ENCODE results near the gene MN1. TPM values are rescaled to one million over a fixed set of nuclear protein-coding genes. Genes with fewer than 3 reads are reported as not detected.

Gene MN1
- total RNA-seq, 4 donors from 2014 or later = 1.7 to 7.0 (median 2.4) TPM

- TF ChIP-seq POLR2A (IDR thresholded peaks at IDR 0.05) (no peak), CTCF (IDR thresholded peaks at IDR 0.05) (no peak)
- no peak overlapping the region for H3K4me3 ChIP-seq (ENCODE audit: low read depth, poor library complexity, severe bottlenecking)
- DNase-seq (ENCODE audit: low spot score in 2 of 2) = no peak
- WGBS, 2 donors = 89 to 95% methylated on average over 15 of the region's 15 CpGs
- intact Hi-C loops (cut with DNase I; ENCODE audit: low total_unique reads) = no loop called here
Observed at GRCh38 chr22:27765706-27766291, 35.8 kb downstream of the MN1 start.

- WGBS, 2 donors = 92 to 96% methylated on average over 3 of the region's 3 CpGs
- H3K4me3 ChIP-seq (ENCODE audit: low read depth, poor library complexity, severe bottlenecking) = no peak overlapping the region
- intact Hi-C loops (cut with DNase I; ENCODE audit: low total_unique reads) = no loop called here
- no peak for DNase-seq (ENCODE audit: low spot score in 2 of 2)
- no peak for TF ChIP-seq POLR2A (IDR thresholded peaks at IDR 0.05)
- TF ChIP-seq CTCF (IDR thresholded peaks at IDR 0.05) = no peak
Observed at GRCh38 chr22:27764722-27765236, 36.8 kb downstream of the MN1 start.

DNA sequence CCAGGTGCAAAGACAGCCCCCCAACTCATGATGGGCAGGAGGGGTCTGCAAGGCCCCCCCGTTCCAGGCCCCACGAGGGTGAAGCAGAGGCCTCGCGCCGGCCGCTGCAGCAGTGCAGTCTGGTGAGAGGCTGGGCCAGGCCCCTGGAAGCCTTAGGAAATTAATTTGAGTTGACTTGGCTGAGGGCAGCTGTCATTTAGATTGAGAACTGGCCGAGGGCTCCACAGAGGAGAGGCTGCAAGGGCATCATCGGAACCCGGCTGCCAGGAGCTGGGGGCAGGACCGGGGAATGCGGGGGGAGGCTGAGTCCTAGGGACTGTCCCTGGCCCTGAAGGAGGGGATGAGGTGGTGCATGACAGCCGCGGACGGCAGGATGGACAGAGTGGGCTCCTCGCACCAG, 39.9 kb downstream of the MN1 start:
- no peak overlapping the region for H3K4me3 ChIP-seq (ENCODE audit: low read depth, poor library complexity, severe bottlenecking)
- WGBS, 2 donors = 64 to 66% methylated on average over 15 of the region's 15 CpGs
- intact Hi-C loops (cut with DNase I; ENCODE audit: low total_unique reads) = no loop called here
- no peak for TF ChIP-seq CTCF (IDR thresholded peaks at IDR 0.05)
- no peak for DNase-seq (ENCODE audit: low spot score in 2 of 2)

DNA sequence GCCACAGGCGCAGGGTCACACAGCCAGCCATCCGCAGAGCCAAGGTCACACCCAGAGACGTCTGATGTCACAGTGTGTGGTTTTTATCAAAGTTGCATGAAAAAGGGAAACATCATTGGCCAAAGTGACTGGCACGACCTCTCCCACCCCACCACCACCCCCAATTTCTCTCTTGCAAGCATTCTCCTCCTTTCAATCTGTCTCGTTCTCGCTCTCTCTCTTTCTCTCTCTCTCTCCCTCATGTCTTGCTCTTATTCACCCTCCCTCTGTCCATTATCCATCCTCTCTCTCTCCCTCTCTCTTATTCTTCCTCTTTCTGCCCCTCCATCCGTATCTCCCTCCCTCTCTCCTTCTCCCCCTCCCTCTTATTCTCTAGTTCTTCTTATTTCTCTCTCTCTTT, 40.6 kb downstream of the MN1 start:
- WGBS, 2 donors = 80 to 81% methylated on average over 7 of the region's 7 CpGs
- no peak for DNase-seq (ENCODE audit: low spot score in 2 of 2)
- TF ChIP-seq POLR2A (IDR thresholded peaks at IDR 0.05) (no peak), CTCF (IDR thresholded peaks at IDR 0.05) (no peak)

GRCh38 chr22:27760474-27760873, 41.1 kb downstream of the MN1 start:
- TF ChIP-seq POLR2A (IDR thresholded peaks at IDR 0.05) = no peak
- no peak for TF ChIP-seq CTCF (IDR thresholded peaks at IDR 0.05)
- intact Hi-C loops (cut with DNase I; ENCODE audit: low total_unique reads) = no loop called here
- DNase-seq (ENCODE audit: low spot score in 2 of 2) = no peak
- 85 to 90% methylated on average over 8 of the region's 8 CpGs for WGBS, 2 donors
- H3K4me3 ChIP-seq (ENCODE audit: low read depth, poor library complexity, severe bottlenecking) = no peak overlapping the region

More for the DNA sequence above, 40.6 kb downstream of the MN1 start:
- intact Hi-C loops (cut with DNase I; ENCODE audit: low total_unique reads) = no loop called here
- no peak overlapping the region for H3K4me3 ChIP-seq (ENCODE audit: low read depth, poor library complexity, severe bottlenecking)
